CD4-positive, alpha-beta T cell treated with Interleukin-6 for 4 hours (primary cell): ENCODE measurements around the gene COTL1.
"Not testable (repeated sequence)": the region's sequence is repeated elsewhere in the genome, so short reads cannot be mapped to it uniquely, and the experiment has no call there.

Experiments used
- DNase-seq: peaks from one replicate; pipeline ENCODE4 v3.0.0-alpha.2; 2020; ENCODE audit warnings: mixed read lengths

COTL1 gene

GRCh38 chr16:84567286-84567962, 50.5 kb downstream of the COTL1 start:
- no peak for DNase-seq

DNA sequence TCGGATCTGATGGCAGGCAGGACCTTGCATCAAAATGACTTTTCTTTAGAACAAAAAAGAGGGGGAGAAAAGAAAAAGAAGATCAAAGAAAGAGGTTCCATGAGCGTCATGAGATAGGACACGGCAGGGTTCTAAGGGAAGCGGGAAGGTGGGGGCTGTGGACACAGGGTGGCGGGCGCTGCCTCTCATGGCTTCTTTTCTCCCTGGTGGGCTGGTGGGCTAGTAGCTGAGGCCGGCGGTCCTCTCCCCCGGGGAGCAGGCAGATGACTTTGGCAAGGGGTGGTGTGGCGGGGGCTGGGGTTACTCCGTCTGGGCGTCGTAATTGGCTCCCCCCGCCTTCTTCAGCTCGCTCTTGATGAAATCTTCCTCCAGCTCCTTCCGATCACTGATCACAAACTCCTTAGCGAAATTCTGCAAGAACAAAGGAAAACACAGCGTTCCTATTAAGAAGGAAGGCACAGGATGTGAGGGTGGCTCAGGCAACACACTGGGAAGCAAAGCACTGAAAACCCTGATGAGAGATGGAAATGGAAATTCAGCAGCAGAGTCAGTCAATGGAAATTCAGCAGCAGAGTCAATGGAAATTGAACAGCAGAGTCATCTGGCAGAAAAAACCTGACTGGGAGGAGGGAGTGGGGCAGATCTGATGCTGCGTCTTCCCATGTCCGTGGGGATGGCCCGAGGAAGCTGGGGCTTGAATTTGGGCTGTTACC, 51.2 kb downstream of the COTL1 start:
- DNase-seq = no peak

- no peak for DNase-seq
Measured at GRCh38 chr16:84565669-84566495, 52.0 kb downstream of the COTL1 start.

DNA sequence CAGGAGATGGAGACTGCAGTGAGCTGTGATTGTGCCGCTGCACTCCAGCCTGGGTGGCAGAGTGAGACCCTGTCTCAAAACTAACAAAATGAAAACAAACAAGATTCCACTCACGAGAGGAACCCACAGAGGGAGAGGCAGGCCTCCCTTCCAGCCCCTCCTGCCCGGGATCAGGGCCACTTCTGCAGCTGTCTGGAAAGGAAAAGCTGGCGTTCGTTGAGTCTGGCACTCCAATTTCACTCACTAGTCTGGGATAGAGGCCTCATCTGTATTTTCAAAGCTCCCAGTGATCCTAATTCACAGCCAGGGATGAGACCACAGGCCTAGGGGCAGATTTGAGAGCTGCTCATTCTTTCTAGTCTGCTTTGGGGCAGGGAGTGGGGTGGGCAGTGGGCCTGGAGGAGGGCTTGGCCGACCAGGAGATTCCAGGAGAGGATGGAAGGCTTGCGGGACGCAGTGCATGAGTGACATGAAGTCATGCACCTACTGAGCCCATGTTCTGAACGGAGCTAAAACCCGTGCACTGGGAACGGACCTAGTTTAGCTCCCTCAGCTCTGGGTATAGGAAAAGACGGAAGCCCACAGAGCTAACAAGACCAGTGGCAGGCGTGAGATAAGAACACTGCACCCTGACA, 54.0 kb downstream of the COTL1 start:
- DNase-seq = no peak

GRCh38 chr16:84563064-84563715, 54.7 kb downstream of the COTL1 start:
- DNase-seq = no peak

- DNase-seq = no peak
Measured at GRCh38 chr16:84562174-84562815, 55.6 kb downstream of the COTL1 start.

GRCh38 chr16:84561291-84561690, 56.6 kb downstream of the COTL1 start:
- no peak for DNase-seq

DNA sequence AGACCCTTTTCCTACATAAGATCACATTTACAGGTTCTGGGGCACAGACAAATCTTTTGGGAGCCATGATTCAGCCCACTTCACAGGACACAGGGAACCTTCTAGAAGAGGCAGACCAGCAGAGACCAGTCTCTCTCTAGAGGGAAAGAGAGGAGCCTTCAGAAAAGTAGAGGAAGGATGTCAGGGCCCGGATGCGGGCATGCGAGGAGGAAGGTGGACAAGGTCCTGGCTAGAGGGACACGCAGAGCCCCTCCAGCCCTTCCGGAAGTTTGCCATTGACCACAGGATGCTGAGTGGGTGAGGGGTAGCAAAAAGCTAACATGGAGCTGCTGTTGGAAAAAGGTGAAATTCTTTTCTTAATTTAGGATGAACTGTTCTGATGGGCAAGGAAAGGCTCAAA, 57.6 kb downstream of the COTL1 start:
- DNase-seq = no peak

DNA sequence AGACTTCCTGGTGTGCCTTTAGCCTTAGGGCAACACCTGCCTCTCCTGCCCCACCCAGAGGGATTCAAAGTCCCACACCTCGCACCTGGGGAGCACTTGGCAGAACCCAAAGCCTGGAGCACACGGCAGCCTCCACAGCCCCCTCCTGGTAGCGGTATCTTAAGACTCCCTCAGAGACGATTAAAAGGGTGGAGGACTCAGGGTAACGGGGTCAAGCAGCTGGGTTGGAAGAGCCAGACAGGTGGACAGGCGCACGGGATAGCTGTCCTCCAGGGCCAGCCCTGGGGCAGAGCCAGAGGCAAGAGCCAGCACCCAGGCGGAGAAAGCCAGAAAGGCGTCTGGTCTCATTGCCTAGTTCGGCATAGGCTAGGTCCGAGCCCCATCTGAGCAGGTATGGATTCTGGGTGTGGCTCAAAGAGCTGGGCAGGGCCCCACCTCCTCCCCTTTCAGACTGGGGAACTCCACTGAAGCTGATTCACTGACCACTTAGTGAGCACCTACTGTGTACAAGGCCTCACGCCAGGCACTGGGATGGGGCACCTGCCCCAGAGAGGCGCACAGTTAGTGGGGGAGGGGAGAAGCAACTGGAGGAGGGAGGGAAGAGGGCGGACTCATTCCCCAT, 58.5 kb downstream of the COTL1 start:
- no peak for DNase-seq

DNA sequence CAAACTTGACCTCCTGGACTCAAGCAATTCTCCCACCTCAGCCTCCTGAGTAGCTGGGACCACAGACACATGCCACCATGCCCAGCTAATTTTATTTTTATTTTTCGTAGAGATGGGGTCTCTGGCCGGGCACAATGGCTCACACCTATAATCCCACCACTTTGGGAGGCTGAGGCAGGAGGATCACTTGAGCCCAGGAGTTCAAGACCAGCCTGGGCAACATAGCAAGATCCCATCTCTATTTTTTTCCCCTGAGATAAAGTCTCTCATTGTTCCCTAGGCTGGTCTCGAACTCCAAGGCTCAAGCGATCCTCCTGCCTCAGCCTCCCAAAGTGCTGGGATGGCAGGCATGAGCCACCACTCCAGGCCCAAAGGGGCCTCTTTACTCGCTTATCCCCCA, 59.0 kb downstream of the COTL1 start:
- DNase-seq = not testable (repeated sequence)

DNA sequence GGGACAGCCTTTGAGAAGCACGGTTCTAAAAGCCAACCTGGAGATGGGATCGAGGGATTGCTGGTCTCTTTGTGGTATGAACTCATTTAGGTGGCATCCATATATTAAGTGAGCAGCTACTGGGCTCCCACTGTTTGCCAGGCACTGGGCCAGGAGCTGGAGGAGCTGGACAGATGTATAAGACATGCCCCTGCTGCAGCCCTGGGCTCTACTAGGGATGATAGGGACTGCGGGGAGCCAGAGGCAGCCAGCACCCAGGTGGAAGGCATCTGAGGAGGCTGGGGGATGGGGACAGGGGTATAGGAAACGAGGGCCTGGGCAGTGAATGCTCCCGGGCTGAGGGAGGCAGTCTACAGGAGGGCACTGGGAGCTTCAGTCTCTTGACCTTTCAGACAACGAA, 60.4 kb downstream of the COTL1 start:
- no peak for DNase-seq

DNA sequence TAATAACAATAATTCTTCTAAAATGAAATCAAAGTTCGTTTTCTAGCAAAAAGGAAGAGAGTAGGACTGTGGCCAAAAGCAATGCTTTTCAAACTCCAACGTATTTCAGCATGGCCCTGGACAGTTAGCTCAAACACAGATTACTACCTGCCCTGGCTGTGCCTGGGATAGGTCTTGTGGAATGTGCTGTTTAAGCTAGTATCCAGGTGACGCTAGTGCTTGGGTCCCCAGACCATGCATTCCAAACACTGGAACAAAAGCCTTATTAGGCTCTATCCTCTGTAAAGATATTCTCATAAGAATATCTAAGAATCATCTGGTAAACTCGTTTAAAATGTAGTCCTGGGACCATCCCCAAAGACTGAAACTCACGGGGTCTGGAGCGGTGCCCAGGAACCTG, 60.8 kb downstream of the COTL1 start:
- no peak for DNase-seq

DNA sequence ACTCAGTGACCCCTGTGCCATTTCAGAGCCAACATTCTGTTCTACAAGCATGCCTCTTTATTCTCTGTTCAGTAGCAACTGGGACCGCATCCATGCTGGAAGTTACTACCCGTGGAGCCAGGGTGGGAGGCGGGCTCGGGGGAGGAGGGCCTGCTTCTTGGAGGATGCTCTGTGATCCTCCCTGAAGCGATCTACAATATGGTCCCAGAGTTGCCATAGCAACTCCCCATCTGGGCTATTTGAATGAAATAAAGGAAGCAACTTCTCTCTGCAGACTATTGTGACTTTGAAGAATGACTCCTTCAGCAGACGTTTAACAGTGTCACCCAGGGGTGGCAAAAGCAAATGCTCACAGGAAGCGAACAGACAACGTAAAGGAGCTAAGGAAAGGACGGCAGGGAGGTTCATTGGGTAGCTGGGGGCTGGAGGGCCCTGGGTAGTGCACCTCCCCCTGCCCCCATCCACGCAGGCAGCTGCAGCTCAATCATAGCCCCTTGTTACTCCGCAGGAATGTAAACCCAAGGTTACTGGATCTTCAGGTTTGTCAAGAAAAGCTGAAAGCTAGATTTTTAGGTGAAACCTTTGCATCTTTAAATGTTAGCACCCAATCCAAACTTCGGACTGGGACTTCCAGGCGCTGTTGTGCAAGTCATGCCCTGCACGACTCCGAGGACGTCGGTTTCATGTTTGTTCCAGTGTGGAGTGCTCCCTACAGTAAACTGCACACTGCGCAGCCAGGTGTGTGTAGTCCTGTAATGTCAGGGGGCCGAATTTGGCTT, 62.3 kb downstream of the COTL1 start:
- DNase-seq = no peak

DNA sequence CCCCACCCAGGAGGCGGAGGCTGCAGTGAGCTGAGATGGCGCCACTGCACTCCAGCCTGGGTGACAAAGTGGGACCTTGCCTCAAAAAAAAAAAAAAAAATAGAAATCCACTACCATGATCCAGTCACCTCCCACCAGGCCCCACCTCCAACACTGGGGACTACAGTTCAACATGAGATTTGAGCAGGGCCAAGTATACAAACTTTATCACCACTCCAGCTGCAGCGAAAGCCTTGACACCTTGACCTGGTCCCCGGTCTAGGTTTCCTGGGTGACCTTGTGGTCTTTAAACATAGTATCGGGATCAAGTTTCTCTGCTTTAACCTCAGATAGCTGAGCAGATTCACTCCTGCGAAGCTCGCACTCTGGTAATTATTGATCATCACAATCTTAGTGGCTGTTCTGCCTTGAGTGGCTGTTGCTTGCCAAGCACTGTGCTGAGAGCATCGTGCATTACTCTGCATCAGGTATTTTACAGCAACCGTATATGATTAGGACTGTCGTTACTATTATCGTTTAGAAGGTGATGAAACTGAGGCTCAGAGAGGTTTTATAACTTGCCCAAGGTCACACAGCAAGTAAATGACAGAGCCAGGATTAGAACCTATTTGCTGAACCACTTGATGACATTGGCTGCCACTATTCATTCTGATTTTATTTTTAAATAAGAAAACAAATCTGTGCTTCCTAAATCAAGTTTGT, 63.1 kb downstream of the COTL1 start:
- no peak for DNase-seq

DNA sequence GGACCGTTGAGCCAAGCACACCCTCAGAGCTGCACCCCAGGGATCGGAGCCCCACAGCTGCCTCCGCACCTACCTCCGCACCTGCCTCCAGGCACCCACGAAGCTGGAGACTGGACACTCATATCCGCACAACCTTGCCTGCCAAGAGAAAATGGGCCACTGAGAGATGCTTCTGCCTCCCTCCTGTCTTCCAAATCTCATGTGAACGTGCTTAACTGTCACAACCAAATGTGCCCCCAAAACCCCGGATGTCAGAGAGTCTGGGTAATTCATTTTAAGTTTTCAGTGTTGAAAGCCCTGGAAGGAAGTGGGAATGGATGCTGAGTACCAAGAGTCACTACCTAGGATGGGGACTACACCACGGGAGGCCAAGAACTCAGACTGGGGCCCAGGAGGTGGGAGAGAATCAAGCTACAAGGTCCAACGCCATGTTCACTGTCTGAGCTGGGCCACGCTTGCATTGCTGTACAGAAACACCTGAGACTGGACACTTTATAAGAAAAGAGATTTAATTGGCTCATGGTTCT, 63.9 kb downstream of the COTL1 start:
- DNase-seq = peak; percentile 73

DNA sequence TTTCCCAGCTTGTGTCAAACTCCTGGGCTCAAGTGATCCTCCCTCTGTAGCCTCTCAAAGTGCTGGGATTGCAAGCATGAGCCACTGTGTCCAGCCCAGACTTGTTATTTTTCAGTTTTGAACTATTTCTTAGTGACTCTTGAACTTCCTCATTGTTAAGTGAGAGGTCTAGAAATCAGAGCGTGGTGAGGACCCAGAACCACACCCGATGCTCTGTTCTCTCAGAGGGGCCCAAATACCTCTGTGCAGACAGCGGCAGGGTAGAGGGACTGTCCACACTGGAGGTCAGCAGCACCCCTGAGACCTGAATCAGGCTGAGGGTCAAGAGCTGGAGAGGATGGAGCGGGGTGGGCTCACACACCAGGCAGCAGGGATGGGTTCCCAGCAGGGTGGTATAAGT, 65.7 kb downstream of the COTL1 start:
- DNase-seq = no peak

- DNase-seq = no peak
Measured at GRCh38 chr16:84550096-84550495, 67.8 kb downstream of the COTL1 start.

GRCh38 chr16:84548971-84549844, 68.7 kb downstream of the COTL1 start:
- peak; percentile 61 for DNase-seq

GRCh38 chr16:84548508-84548907, 69.4 kb downstream of the COTL1 start:
- no peak for DNase-seq
